Vagina (tissue), 2 donors: ENCODE results near the gene DAB2IP.

Source experiments
- CTCF ChIP-seq, 3 experiments: fragments of 450-650 bp in 2 of 3; fragments of 200-600 bp in 1 of 3; sonication (generic) in 1 of 3; IDR thresholded peaks; one replicate each; pipeline ENCODE4 v1.5.1; 2017 to 2019; ENCODE audit warnings: antibody characterized with exemption in 3 of 3, mild to moderate bottlenecking in 2 of 3, moderate library complexity in 2 of 3
- POLR2A ChIP-seq, 2 donors: fragments of 450-650 bp; IDR thresholded peaks; one replicate each; pipeline ENCODE4 v1.6.1; 2017; ENCODE audit warnings: antibody characterized with exemption in 2 of 2, mild to moderate bottlenecking in 2 of 2, moderate library complexity in 2 of 2
- POLR2AphosphoS5 ChIP-seq, 2 donors: sonication (generic); formaldehyde crosslinking; IDR thresholded peaks; one replicate each; pipeline ENCODE4 v1.9.0; 2017; ENCODE audit warnings: antibody characterized with exemption in 2 of 2, mild to moderate bottlenecking in 2 of 2, low read depth in 1 of 2; ENCODE audit not compliant: insufficient read depth in 1 of 2

GRCh38 chr9:121798941-121799340, 147.5 kb downstream of the DAB2IP start:
- TF ChIP-seq POLR2A (IDR thresholded peaks at IDR 0.05) (no peak), POLR2AphosphoS5 (IDR thresholded peaks at IDR 0.05; ENCODE audit: insufficient read depth in 1 of 2, low read depth in 1 of 2) (no peak), CTCF (IDR thresholded peaks at IDR 0.05) (no peak)
